Posterior vena cava (tissue), 2 donors: Measurements from ENCODE around the gene ZNF35. TPM values are rescaled to one million over a fixed set of nuclear protein-coding genes. Genes with fewer than 3 reads are reported as not detected.
"Not testable (repeated sequence)": the region's sequence is repeated elsewhere in the genome, so short reads cannot be mapped to it uniquely, and the experiment has no call there.

Source experiments
- DNase-seq: peaks from one replicate; pipeline ENCODE4 v3.0.0-alpha.2; 2020; ENCODE audit warnings: low spot score
- intact Hi-C, 2 donors: fragments of 100-400 bp; cut with DNase I; formaldehyde crosslinking; loops; one replicate each; pipeline versions ENCODE4 v1.14.1 to v1.14.2; 2022 to 2023
- long read RNA-seq, 2 donors: library from polyadenylated mRNA; unstranded; transcript quantifications; one replicate each; pipeline ENCODE4 v2.0.0, GENCODE V29; 2020 to 2021
- total RNA-seq, 2 donors: library from RNA; stranded (reverse); fragmentation: NEBNext Ultra II Directional; extraction: Animal tissue kit (Norgen Biotek cat#: 25700); gene quantifications; one replicate each; pipeline ENCODE4 v1.2.1, GENCODE V29; 2021
- donor health status: DM: yes; HTN: yes; CAD: no.
- donor health status: DM: yes; HTN: yes; CAD: no.

The ZNF35 gene
- 10 to 100 TPM; 10.6 to 16.1 TPM for total RNA-seq
- long read RNA-seq, donor 1, partial matches to known transcripts, result 1 of 6 reads
- long read RNA-seq, donor 1, other reads (novel, unspliced or antisense), result 1 of 6 reads
- long read RNA-seq, donor 2, partial matches to known transcripts, result 2 of 7 reads
- long read RNA-seq, donor 2, other reads (novel, unspliced or antisense), result 0 of 7 reads

DNA sequence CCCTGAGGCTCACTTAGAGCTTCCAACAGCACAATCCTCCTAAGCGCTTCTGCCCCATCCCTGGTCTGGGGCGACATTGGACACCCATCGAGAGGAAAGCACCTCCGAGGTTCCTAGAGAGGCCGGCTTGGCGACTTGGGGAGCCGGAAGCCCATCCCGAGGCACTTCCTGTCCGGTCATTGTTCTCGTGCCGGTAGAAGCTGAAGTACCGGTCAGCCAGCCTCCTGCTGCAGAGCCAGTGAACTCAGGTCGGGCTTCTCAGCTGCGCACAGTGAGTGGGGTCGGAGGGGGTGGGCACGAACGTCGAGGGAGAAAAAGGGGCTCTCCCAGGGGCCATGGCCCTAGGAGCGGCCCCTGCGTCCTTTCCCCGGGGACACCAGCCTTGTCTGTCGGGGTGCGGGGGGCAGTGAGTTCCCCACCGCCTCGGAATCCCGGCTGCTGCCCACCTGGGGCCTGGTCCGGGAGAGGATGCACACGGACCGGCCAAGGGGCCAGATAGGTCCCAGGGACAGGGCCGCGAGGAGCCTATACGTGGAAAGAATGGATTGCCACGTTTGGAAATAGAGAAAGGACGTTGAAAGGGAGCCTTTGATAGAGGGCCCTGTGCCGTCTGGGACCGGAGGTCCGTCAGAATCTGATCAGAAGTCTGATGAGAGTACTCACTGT, at the start of gene ZNF35:
Gene ZNF35 (plus strand): TSS at position 169 of the 666 bp plus-strand sequence. CDS start 2,336 bp downstream, outside the sequence.
- intact Hi-C loops, result no loop called here
- peak; percentile 93 for DNase-seq

DNA sequence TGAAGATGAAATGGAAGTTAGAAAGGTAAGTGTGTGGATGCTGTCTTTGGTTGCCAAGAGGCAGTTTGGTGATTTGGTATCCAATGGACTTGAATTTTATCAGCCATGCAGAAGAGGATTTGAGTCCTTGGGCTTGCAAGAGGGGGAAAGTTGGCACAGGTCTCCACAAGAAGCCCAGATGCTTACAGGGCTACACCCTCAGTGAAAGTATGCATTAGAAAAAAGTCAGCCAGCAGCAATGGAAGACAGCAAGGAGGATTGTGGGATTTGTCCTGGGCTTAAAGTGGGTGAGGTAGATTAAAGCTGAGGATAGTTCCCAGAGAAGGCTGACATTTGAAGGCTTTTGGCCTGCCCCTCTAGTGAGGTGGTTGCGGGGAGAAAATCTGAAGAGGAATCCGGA, 46.8 kb upstream of the ZNF35 start:
- DNase-seq, result no peak
- intact Hi-C loops, result no loop called here

DNA sequence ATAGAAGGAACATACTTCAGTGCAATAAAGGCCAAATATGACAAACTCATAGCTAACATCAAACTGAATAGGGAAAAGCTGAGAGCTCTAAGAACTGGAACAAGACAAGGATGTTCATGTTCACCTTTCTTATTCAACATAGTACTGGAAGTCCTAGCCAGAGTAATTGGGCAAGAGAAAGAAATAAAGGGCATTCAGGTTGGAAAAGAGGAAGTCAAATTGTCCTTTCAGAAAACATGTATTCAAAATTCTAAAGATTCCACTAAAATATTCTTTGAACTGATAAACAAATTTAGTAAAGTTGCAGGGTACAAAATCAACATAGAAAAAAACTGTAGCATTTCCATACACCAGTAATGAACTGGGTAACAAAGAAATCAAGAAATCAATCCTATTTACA, 35.9 kb upstream of the ZNF35 start:
- intact Hi-C loops, result no loop called here
- no peak for DNase-seq

DNA sequence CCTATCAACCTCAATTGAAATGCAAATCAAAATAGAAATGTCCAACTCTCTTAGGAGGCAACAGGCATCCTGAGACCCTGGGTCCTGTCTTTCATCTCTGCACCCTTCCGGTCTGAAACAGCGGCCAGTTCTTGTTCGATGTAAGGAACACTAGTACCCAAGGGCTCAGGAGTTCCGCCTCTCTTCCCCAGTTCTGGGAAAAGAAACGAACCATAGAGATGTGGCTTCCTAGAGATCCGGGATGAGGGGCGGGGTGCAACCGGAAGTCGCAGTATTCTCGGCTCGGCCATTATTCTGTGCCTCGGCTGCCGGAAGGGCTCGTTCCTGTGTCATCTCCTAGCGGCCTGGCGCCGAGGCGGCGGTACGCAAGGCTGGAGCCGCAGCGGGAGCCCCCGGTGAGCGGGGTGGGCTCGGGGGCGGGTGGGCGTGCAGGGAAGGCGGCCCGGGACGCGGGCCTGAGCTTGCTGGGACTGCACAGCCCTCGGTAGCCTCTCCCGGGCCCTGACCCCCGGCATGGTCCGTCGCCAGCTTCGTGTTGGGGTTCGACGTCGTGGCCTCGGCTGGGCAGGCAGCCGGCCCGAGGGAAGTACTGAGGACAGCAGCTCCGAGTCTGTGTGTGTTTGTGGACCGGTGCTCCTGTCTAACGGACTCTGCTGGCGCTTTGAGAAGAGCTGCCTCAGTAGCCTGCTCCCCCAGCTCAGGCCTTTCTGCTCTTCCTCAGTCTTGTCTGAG, 23.6 kb upstream of the ZNF35 start, which contains the start of gene ZNF197:
Gene ZNF197 (plus strand): TSS at position 288 of the 732 bp plus-strand sequence. CDS start 4,119 bp downstream, outside the sequence.
- intact Hi-C loops, result loop anchor here in 1 of 2 donors (10.0 kb wide), 1 partner anchor 70 kb away; the partner anchor contains the start of gene ZKSCAN7

DNA sequence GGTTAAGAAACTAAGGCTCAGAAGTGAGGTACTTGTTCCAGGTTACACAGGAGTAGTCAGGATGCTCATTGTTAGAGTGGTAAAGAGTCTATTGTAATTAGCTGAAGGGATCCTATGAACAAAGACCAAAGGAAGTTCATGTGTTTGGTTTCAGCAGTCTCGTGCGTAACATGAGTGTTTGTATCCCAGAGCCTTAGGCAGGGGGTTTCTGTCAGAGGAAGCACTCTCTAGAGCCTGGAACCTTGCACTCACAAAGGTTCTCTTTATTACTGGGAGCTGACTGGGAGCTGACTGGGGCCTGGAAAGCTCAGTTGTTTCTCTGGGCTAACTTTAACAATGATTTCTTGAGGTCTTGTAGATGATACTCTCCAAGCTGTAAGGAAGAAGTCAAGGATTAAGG, 19.8 kb upstream of the ZNF35 start:
- intact Hi-C loops, result loop anchor here in 1 of 2 donors (10.0 kb wide), 1 partner anchor 74 kb away; the partner anchor contains the start of gene ZKSCAN7

More for the DNA sequence above, 23.6 kb upstream of the ZNF35 start, which contains the start of gene ZNF197:
- peak; percentile 95 for DNase-seq

DNA sequence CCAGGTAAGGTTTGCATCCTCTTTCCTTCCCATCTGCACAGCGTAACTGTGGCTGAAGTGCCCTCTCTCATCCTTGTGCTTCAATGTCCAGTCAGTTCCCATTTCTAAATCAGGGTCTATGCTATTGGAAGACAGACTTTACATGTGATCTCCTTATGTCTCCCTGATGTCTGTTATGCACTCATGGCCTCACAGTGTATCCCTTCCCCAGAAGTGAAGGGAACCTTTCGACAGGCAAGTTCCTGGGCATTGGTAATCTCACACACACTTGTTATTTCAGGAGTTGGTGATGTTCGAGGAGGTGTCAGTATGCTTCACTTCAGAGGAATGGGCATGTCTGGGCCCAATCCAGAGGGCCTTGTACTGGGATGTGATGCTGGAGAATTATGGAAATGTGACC, 16.3 kb upstream of the ZNF35 start:
- DNase-seq, result no peak
- intact Hi-C loops, result no loop called here

More for the DNA sequence above, 19.8 kb upstream of the ZNF35 start:
- no peak for DNase-seq

DNA sequence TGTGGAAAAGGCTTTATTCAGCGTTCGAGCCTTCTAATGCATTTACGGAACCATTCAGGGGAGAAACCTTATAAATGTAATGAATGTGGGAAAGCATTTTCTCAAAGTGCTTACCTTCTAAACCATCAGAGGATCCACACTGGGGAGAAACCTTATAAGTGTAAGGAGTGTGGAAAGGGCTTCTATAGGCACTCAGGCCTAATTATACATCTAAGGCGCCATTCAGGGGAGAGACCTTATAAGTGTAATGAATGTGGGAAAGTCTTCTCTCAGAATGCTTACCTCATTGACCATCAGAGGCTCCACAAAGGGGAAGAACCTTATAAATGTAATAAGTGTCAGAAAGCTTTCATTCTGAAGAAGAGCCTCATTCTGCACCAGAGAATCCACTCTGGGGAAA, 6.2 kb upstream of the ZNF35 start:
- intact Hi-C loops, result no loop called here
- DNase-seq, result no peak

DNA sequence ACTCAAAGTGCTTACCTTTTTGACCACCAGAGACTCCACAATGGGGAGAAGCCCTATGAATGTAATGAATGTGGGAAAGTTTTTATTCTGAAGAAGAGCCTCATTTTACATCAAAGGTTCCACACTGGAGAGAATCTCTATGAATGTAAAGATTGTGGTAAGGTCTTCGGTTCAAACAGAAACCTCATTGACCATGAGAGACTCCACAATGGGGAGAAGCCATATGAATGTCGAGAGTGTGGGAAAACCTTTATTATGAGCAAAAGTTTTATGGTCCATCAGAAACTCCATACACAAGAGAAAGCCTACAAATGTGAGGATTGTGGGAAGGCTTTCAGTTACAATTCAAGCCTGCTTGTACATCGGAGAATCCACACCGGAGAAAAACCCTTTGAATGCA, 5.5 kb upstream of the ZNF35 start:
- intact Hi-C loops, result no loop called here
- no peak for DNase-seq

DNA sequence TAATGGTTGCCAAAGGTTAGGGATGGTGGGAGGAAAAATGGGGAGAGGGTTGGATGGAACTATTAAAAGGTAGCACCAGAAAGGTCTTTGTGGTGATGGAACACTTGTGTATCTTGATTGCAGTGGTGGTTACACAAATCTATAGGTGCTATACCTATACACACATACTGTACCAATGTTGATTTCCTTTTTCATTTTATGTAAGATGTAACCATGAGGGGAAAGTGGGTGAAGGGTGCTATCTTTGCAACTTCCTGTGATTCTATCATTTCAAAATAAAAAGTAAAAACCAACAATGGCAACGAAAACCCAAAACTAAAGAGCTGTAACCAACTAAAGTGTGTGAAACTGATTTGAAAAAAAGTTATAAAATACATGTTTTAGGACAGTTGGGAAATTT, 761 bp upstream of the ZNF35 start:
- intact Hi-C loops, result no loop called here
- DNase-seq, result no peak

DNA sequence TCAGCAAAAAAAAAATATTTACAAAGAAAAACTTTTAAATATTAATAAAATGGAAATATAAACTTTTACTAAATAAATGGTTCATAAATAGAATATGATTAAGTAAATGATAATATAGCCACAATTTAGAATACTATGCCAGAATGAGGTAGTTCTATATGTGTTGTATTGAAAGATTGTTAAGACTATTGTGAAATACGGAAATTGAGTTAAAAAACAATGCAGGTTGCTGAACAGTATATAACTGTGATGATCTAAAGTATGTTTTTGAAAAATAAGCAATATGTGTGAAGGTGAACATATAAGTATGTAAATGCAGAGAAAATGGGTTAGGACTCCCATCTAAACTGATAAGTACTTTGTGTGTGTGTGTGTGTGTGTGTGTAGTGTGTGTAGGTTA, 1.2 kb downstream of the ZNF35 start:
- intact Hi-C loops, result no loop called here
- DNase-seq, result no peak

DNA sequence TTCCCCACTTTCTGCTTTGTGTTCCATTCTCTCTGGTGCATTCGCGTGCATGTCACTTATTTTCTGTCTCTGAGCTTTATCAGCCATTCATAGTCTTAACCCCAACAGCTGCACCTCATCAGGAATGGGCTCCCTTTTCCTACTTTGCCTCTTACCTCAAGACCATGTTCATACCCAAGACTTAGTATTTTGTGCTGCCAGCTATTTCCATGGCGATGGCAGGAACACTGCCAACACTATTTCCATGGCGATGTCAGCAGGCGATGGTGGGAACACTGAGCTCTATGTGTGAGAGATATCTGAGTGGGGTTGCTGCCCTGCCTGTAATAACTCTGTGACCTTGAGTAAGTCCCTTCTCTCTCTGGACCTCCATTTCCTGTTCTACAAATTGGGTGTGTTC, 5.5 kb downstream of the ZNF35 start:
- intact Hi-C loops, result no loop called here
- no peak for DNase-seq

DNA sequence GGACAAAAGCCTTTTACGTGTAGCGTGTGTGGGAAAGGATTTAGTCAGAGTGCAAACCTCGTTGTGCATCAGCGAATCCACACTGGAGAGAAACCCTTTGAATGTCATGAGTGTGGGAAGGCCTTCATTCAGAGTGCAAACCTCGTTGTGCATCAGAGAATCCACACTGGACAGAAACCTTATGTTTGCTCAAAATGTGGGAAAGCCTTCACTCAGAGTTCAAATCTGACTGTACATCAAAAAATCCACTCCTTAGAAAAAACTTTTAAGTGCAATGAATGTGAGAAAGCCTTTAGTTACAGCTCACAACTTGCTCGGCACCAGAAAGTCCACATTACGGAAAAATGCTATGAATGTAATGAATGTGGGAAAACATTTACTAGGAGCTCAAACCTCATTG, 10.5 kb downstream of the ZNF35 start:
- DNase-seq, result no peak
- intact Hi-C loops, result no loop called here

DNA sequence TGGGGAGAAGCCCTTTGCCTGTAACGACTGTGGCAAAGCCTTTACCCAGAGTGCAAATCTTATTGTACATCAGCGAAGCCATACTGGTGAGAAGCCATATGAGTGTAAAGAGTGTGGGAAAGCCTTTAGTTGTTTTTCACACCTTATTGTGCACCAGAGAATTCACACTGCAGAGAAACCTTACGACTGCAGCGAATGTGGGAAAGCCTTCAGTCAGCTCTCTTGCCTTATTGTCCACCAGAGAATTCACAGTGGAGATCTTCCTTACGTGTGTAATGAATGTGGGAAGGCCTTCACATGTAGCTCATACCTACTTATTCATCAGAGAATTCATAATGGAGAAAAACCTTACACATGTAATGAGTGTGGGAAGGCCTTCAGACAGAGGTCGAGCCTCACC, 10.9 kb downstream of the ZNF35 start:
- no peak for DNase-seq
- intact Hi-C loops, result no loop called here

DNA sequence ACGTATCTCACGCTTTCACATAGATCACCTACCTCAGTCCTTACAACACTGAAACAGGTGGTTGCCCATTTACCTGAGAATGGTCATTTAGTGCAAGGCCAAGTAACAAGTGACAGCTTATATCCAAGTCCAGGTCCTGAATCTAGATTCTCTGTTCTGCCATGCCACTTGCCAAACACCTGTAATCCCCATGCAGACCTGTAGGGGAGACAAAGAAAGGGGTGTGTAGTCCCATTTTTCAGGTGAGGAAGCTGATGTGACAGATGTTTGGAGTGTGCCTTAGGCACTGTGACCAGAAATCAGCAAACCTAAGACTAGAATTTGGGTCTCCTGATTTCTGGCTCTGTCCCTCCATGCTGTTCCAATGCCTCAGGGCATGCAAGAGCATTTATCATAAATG, 12.7 kb downstream of the ZNF35 start:
- intact Hi-C loops, result no loop called here
- DNase-seq, result no peak

DNA sequence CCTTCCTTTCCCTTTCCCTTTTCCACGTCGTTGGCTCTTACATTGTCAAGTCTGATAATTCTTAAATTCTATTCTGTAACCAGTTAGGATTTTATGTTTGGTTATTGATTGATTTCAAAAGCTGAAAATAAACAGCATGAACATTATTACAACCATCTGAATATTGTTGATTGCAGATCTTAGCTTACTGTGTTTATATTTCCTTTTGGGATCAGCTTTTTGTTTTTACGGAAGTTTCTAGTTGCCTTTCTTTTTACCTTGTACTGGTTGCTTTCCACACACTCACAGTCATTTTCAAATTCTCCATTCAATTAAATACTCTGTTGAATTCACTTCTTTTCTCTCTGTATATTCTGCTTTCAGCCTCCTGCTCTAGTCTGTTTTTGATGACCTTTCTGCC, 16.6 kb downstream of the ZNF35 start:
- DNase-seq, result no peak
- intact Hi-C loops, result no loop called here

DNA sequence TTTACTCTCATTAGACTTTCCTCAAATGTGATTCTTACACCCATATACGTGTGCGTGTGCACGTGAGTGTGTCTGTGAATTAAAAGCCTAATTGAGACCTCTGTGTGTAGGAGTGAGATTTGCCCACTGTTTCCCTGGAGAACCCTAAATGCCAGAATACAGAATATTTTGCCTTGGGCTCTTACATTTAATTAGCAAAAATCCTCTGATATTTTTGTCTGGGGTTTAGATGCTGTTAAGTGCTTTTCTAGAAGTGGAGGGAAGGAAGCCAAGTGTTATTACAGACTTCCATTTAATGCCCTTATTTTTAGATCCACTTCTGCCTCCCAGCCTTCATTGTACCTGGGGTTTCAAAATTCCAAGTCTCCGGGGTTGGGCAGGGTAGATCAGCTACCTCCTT, 17.8 kb downstream of the ZNF35 start:
- intact Hi-C loops, result no loop called here
- no peak for DNase-seq

DNA sequence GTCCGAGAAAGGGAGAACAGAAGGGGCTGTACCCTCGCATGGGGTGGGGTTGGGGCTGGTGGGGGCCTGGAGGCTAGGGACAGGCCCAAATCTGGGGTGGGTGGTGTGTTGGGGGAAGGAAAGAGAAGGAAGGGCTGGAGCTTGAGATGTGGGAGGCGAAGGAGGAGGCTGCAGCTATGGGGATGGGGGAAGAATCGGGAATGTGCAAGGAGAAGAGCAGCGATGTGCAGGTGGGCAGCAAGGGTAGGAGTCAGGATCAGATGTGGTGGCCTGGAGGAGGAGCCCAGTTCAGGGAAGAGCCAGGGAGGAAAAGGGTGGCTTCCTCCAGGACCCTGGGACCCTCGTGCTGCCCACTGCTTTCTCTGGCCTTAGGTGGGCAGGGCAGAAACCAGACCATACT, 21.2 kb downstream of the ZNF35 start:
- intact Hi-C loops, result no loop called here
- no peak for DNase-seq

DNA sequence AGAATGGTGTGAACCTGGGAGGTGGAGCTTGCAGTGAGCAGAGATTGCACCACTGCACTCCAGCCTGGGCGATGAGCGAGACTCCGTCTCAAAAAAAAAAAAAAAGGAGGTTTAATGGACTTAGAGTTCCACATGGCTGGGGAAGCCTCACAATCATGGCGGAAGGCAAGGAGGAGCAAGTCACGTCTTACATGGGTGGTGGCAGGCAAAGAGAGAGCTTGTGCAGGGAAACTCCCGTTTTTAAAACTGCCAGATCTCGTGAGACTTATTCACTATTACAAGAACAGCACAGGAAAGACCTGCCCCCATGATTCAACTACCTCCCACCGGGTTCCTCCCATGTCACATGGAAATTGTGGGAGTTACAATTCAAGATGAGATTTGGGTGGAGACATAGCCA, 24.9 kb downstream of the ZNF35 start:
- DNase-seq, intact Hi-C loops: not testable (repeated sequence)

DNA sequence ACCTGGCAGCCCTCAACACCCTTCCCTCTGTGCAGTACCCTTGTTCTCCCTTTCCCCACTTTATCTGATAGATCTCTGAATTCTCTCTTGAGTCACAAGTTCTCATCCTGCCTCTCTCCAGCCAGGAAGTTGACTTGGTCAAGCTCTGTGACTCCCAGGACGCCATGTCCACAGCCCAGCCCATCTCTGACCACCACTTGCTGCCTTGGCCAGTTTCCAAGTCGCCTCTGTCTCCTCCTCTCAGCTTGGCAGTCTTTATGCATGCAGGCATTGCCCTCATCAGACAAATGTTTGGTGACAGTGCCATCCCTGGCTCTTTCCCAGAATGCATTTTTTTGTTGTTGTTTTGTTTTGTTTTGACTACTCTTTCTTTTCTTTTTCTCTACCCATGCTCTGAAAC, 25.7 kb downstream of the ZNF35 start:
- DNase-seq, result no peak
- intact Hi-C loops, result no loop called here

DNA sequence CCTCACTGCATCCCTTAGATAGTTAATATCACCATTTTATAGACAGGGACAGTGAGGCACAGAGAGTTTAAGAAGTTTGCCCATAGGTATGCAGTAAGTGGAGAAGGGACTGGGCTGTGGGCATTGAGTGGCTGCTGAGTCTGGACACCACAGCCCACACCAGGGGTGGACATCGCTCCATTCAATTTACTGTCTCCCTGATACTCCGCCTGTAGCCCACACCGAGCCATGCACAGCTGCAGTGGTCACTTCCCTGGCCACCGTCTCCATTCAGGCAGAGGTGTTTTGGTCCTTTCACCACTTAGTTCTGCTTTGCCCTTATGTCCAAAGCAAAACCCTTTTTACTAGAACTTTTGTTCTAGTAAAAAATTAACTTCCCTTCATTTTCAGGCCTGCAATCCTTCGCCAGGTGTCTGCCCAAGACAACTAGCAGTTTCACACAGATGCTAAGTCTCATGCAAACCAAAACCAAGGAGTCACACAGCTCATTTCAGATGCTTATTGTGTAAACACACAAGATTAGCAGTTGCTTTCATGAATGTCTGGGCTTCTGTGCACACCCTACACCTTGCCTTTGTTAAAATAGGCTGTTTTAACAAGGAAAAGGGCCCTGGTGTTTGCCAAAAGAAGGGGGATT, 30.1 kb downstream of the ZNF35 start:
- intact Hi-C loops, result no loop called here
- DNase-seq, result no peak
